Cardiac fibroblast (primary cell): ENCODE measurements around the gene TP73.

Experiments
- DNase-seq, 2 donors: peaks; one replicate each; pipeline versions ENCODE4 v3.0.0 to v3.0.0-alpha.2; 2010; ENCODE audit warnings: low read depth in 2 of 2
- H3K4me3 ChIP-seq, 2 donors: replicated peaks in 1 of 2; 1 replicate in 1 of 2; 2 replicates in 1 of 2; pipeline ENCODE4 v1.5.1; 2011; ENCODE audit warnings: low read depth in 2 of 2, low read length in 2 of 2, mild to moderate bottlenecking in 2 of 2, moderate library complexity in 1 of 2
- TF ChIP-seq, protein P1 (sequence below): IDR thresholded peaks from one replicate; pipeline ENCODE4 v1.5.1; 2011; ENCODE audit warnings: low read depth, mild to moderate bottlenecking, low read length, inconsistent platforms

TP73 gene

DNA sequence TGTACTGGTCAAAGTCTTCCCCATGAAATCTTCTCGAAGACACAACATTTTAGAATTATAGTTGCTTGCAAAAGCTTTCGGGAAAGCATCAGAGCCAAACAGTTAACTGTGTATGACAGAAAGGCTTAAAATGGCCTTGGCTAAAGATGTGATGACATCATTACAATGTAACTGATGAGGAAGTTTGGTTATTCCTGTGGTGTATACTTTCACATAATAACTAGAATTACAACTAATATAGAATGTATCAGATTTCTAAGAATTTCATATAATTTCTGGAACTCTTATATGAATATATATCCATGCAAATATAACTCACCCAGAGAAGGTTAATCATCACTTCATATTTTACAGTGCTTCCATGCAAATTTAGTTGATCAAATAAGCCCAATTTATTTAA is 8.4 kb downstream of the TP73 start:
- DNase-seq = no peak
- no peak overlapping the region for H3K4me3 ChIP-seq
- TF ChIP-seq, protein P1, sequence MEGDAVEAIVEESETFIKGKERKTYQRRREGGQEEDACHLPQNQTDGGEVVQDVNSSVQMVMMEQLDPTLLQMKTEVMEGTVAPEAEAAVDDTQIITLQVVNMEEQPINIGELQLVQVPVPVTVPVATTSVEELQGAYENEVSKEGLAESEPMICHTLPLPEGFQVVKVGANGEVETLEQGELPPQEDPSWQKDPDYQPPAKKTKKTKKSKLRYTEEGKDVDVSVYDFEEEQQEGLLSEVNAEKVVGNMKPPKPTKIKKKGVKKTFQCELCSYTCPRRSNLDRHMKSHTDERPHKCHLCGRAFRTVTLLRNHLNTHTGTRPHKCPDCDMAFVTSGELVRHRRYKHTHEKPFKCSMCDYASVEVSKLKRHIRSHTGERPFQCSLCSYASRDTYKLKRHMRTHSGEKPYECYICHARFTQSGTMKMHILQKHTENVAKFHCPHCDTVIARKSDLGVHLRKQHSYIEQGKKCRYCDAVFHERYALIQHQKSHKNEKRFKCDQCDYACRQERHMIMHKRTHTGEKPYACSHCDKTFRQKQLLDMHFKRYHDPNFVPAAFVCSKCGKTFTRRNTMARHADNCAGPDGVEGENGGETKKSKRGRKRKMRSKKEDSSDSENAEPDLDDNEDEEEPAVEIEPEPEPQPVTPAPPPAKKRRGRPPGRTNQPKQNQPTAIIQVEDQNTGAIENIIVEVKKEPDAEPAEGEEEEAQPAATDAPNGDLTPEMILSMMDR = no peak

DNA sequence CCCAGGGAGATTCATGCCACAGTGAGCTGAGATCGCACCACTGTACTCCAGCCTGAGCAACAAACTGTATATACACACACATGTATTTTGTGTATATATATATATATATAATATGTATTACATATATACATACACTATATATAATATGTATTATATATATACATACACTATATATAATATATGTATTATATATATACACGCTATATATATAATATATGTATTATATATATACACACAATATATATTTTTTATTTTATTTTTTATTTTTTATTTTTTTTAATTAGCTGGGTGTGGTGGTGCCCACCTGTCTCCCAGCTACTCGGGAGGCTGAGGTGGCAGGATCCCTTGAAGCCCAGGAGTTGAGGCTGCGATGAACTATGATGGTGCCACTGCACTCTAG is 9.3 kb downstream of the TP73 start:
- no peak for DNase-seq
- TF ChIP-seq, protein P1 = no peak
- no peak overlapping the region for H3K4me3 ChIP-seq

DNA sequence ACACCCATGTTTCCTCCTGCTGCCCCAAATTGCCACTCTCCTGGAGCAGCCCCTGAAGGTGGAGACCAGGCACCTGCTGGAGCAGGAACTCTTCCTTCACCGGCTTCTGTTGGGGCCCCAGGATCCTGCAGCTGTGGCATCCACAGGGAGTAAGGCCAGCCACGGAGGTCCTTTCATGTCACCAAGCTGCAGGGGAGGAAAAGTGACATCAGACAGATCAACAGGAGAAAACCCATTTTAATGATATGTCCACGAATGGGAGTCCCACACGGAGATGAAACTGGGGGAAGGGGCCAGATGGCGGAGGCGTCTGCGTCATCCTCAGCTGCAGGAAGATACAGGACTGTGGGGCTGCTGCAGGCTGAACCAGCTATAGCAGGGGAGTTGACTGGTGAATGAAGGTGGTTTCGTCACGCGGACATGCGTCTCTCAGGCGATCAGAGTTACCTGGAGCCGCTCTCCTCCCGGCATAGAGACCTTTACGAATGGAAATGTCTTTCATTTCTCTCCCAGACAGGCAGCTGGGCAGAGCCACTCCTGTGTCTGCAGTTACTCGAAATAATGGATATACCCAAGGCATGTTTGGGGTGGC is 9.9 kb downstream of the TP73 start:
- no peak overlapping the region for H3K4me3 ChIP-seq
- DNase-seq = no peak
- TF ChIP-seq, protein P1 = no peak

DNA sequence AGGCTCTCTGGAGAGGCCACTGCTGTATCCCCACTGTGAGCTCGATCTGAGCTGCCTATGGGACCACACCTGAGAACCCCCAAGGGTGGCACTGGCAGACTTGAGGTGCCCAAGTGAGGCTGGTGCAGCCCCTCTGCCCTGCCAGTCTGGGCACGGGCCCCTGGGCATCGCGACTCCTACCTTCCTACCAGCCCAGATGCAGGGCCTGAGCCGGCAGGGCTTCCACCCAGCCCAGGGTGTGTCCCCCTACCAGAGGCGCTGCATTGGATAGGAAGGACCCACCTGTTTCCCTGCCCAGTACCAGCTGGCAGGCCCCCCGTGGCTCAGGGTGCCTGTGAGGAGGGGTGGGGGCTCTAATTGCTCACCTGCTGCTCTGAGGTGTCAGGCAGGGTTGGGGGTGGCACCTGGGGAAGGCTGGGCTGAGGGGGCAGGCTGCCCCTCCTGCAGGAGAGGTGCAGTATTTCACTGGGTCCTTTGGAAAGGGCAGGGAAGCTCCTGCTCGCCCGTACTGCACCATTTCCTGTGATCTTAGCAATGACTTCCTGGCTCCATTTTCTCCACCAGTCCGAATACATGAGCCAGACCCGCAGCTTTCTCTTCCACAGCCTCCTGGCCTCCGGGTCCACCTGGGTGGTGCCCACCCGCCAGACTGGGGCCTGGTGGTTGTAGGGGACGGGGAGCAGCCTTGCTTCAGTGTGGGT is 11.8 kb downstream of the TP73 start:
- no peak for DNase-seq
- H3K4me3 ChIP-seq = no peak overlapping the region
- TF ChIP-seq, protein P1 = no peak

DNA sequence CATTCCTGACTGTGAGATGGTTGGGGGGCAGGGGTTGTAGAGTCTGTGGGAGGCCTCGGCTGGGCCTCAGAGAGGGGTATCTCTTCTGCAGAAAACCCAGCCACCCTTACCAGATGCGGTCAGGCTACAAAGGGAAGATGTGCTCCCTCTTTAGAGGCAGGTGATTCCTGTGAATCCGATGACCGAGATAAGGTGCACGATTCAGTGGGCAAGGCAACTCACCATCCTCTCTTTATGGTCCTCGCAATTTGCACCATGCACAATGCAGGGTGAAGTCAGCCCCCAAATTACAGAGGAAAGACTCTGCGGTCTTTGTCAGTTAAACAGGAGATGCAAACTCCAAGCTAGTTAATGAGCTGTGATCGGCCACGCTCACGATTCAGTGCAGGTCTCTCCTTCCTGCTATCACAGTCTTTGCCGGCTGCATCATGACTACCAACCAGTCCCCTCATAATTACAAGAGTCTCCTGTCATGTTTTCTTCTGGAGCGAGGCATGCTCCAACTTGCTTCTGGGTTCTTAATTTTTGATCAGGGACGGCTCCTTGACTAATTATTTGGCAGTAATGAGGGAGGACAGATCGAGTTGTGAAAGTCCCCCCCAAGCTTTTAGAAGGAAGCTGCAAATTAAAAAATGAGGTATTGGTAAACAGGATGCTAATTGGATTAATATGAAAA is 12.5 kb downstream of the TP73 start:
- DNase-seq = no peak
- TF ChIP-seq, protein P1 = no peak
- H3K4me3 ChIP-seq = no peak overlapping the region

DNA sequence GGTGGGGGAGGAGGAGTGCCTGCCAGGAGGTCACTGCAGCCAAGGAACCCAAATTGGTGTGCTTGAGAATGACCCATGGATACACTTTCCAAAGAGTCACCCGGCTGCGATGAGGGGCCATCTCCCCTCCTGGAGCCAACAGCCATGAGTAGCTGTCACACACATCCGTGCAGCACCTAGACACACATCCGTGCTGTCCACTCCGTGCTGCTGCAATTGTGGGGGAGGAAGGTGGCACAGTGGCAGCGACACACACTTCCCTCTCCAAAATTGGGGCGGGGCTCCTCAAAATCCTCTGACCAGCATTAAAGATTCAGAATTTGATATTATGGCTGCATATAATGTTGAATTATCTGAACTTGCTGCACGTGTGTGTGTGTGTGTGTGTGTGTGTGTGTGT is 15.8 kb downstream of the TP73 start:
- no peak overlapping the region for H3K4me3 ChIP-seq
- TF ChIP-seq, protein P1 = no peak
- no peak for DNase-seq
